ENCODE results near the gene QSOX2. TPM values are rescaled to one million over a fixed set of nuclear protein-coding genes. Genes with fewer than 3 reads are reported as not detected.

QSOX2 gene
- total RNA-seq, 1 donor from 2014 or later = 21.2 TPM

DNA sequence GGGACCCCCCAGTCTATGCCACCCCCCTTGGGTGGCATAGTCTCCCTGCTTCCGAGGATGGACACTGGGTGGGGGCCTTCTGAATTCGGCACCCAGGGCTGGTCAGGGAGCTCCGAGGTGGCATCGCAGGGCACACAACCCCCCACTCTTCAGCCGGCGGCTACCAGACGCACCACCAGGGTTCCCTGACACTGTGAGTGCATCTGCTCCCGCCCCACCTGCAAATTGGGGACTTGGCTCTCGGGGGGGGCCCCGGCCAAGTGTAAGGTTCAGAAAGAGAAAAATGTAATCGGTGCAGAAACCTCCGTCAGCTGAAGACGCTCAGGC, 12.7 kb upstream of the QSOX2 start:
- no peak for TF ChIP-seq CTCF (IDR thresholded peaks at IDR 0.05; ENCODE audit: partially characterized antibody, unreplicated experiment)
- Mint-ChIP-seq H3K9me3 (ENCODE audit: unreplicated experiment) (peaks cover 3% of the 10 kb centered on the region), H3K4me1 (ENCODE audit: low read depth, unreplicated experiment) (peaks cover 17% of the 10 kb centered on the region), H3K27ac (ENCODE audit: unreplicated experiment) (peak overlapping the region; percentile 24), H3K4me3 (ENCODE audit: unreplicated experiment) (no peak overlapping the region), H3K36me3 (ENCODE audit: unreplicated experiment) (no peaks in the 10 kb centered on the region), H3K27me3 (ENCODE audit: unreplicated experiment) (peaks cover 2% of the 10 kb centered on the region)
- no peak for DNase-seq

DNA sequence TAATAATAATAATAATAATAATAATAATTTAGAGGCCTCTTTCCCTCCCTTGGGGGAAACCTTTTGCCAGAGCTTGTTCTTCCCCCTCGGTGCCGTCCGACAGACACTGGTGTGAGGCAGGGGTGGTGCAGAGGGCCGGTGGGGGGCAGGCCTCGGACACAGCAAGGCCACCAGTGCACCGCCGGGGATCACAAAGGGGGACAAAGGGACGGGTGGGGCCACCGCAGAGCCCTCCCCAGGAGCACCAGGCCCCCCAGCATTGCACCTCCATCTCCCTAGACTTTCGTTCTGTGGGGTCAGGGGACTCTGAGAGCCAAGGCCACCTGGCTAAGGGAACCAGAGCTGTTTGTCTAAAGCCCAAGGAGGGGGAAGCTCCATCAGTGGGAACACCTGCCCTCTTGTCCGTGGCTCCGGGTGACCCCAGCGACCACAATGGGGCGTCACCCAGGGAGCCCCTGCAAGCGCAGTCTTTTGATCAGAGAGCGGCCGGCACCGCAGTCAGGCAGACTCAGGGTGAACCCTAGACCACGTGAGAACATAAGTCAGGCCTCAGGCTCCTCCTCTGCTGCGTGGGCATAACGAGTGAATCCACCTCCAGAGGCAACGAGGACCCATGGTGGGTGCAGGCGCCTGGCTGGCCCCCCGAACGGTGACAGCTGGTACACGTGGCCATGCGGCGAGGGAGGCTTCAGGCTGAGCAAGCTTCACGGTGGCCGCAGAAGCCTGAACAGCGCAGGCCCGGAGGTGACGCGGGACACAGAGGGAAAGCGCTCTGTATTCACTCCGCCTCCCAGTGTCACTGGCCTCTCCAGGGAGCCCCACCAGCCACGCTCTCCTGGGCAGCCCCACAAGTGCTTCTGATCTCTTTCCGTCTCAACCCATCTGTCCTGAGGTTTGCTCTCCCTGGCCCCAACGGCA, 12.0 kb upstream of the QSOX2 start:
- Mint-ChIP-seq H3K9me3 (ENCODE audit: unreplicated experiment) (peaks cover 3% of the 10 kb centered on the region), H3K4me1 (ENCODE audit: low read depth, unreplicated experiment) (peaks cover 17% of the 10 kb centered on the region), H3K27me3 (ENCODE audit: unreplicated experiment) (peaks cover 2% of the 10 kb centered on the region), H3K36me3 (ENCODE audit: unreplicated experiment) (no peaks in the 10 kb centered on the region), H3K27ac (ENCODE audit: unreplicated experiment) (no peak overlapping the region), H3K4me3 (ENCODE audit: unreplicated experiment) (no peak overlapping the region)
- no peak for TF ChIP-seq CTCF (IDR thresholded peaks at IDR 0.05; ENCODE audit: partially characterized antibody, unreplicated experiment)
- no peak for DNase-seq

DNA sequence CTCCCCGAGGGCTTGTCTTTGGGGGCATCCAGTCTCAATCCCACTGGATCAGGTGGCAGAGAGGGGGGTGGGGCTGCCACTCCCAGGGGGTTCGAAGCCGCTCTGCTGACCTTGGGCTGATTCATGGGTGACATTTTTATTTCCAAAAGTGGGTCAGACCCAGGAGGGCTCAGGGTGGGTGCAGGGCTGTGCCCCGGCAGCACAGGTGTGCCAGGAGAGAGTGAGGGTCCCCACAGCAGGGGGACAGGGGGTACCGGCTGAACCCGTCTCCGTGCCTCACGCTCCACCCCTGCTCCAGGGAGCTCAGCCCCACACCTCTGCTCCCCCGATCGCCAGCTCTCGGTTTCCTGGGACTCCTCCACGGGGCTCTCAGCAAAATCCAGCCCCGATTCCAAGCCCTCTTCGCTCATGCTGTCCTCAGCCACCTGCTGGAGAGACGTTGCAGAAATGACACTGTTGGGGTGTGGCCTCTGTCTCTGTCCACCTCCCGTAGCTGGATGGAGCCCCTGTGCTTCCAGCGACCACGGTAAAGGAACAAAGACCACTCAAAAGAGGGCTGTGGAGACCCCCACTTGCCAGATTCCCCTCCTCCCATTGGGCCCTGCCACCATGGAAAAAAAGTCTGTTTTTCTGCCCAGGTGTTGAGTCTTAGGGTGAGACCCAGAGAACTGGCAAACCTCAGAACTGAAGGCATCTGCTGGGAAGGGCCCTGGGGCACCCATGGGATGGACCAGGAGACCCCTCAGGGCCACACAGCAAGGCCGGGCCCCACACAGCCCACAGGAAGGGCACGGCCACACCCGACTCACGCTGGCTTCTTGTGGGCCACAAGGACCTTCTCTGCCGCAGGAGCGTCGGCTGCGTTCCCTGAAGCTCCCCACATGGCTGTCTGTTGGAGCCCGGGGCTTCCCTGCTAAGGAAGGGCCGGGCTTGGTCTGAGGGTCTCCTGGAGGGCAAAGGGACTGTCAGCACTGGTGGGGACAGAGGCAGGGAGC, 10.6 kb upstream of the QSOX2 start:
- Mint-ChIP-seq H3K9me3 (ENCODE audit: unreplicated experiment) (peaks cover 2% of the 10 kb centered on the region), H3K4me1 (ENCODE audit: low read depth, unreplicated experiment) (peaks cover 15% of the 10 kb centered on the region), H3K27ac (ENCODE audit: unreplicated experiment) (no peak overlapping the region), H3K4me3 (ENCODE audit: unreplicated experiment) (no peak overlapping the region), H3K27me3 (ENCODE audit: unreplicated experiment) (peaks cover 5% of the 10 kb centered on the region), H3K36me3 (ENCODE audit: unreplicated experiment) (no peaks in the 10 kb centered on the region)
- no peak for TF ChIP-seq CTCF (IDR thresholded peaks at IDR 0.05; ENCODE audit: partially characterized antibody, unreplicated experiment)
- peak; percentile 48 for DNase-seq

DNA sequence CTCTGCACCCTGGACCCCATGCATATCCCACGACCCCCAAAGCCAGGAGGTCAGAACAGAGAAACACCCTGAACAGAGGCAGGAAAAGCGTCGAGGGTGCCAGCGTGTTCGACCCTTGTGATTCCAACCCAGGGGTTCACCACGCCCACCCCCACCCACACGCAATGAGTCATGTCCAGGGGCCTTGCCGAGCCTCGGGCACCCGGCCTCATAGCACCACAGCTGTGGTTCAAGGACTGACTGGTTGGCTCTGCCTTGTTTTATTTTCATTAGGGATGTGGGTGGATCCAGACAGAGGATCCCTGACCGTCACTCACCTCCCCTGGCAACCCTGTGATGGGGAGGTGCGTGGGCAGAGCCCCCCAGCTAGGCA, 9.5 kb upstream of the QSOX2 start:
- Mint-ChIP-seq H3K4me1 (ENCODE audit: low read depth, unreplicated experiment) (peaks cover 10% of the 10 kb centered on the region), H3K27me3 (ENCODE audit: unreplicated experiment) (peaks cover 3% of the 10 kb centered on the region), H3K36me3 (ENCODE audit: unreplicated experiment) (no peaks in the 10 kb centered on the region), H3K4me3 (ENCODE audit: unreplicated experiment) (no peak overlapping the region), H3K27ac (ENCODE audit: unreplicated experiment) (no peak overlapping the region), H3K9me3 (ENCODE audit: unreplicated experiment) (peaks cover 1% of the 10 kb centered on the region)
- TF ChIP-seq CTCF (IDR thresholded peaks at IDR 0.05; ENCODE audit: partially characterized antibody, unreplicated experiment) = no peak
- no peak for DNase-seq
